Measurements from ENCODE around the gene CHST7. TPM values are rescaled to one million over a fixed set of nuclear protein-coding genes. Genes with fewer than 3 reads are reported as not detected.

The CHST7 gene
- total and polyA plus RNA-seq, 4 donors = 2.9 to 13.2 (median 5.8) TPM

- H3K4me3 ChIP-seq (ENCODE audit: low read depth in 1 of 3, low read length in 3 of 3) = no peak overlapping the region
- 81% methylated on average over 3 of the region's 3 CpGs for WGBS
- peak overlapping the region in 1 of 2 donors; percentile 12 for H3K27ac ChIP-seq (ENCODE audit: low read depth in 1 of 2, low read length in 2 of 2)
- no peaks in the 10 kb centered on the region for H3K36me3 ChIP-seq (ENCODE audit: control insufficient read depth in 4 of 4, insufficient read depth in 3 of 4, low read depth in 1 of 4, low read length in 3 of 4)
- H3K9me3 ChIP-seq (ENCODE audit: control insufficient read depth in 4 of 4, low read length in 3 of 4) = no peaks in the 10 kb centered on the region
- no peak for DNase-seq (ENCODE audit: low spot score)
- no peak for TF ChIP-seq TAF1 (conservative IDR thresholded peaks at IDR 0.05)
- TF ChIP-seq, protein P1, sequence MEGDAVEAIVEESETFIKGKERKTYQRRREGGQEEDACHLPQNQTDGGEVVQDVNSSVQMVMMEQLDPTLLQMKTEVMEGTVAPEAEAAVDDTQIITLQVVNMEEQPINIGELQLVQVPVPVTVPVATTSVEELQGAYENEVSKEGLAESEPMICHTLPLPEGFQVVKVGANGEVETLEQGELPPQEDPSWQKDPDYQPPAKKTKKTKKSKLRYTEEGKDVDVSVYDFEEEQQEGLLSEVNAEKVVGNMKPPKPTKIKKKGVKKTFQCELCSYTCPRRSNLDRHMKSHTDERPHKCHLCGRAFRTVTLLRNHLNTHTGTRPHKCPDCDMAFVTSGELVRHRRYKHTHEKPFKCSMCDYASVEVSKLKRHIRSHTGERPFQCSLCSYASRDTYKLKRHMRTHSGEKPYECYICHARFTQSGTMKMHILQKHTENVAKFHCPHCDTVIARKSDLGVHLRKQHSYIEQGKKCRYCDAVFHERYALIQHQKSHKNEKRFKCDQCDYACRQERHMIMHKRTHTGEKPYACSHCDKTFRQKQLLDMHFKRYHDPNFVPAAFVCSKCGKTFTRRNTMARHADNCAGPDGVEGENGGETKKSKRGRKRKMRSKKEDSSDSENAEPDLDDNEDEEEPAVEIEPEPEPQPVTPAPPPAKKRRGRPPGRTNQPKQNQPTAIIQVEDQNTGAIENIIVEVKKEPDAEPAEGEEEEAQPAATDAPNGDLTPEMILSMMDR (IDR thresholded peaks at IDR 0.05; ENCODE audit: low read depth, low read length, missing input control) = no peak
- no peak for TF ChIP-seq EGR1 (IDR thresholded peaks at IDR 0.05; ENCODE audit: low read depth in 2 of 2)
- H3K27me3 ChIP-seq (ENCODE audit: control insufficient read depth in 4 of 4, insufficient read depth in 4 of 4, low read length in 3 of 4) = no peaks in the 10 kb centered on the region
- no peak overlapping the region for H3K9ac ChIP-seq (ENCODE audit: low read depth in 1 of 2, low read length in 2 of 2)
- H3K4me1 ChIP-seq (ENCODE audit: control insufficient read depth in 4 of 4, insufficient read depth in 4 of 4, low read length in 3 of 4) = peaks cover 3 to 17% (median 10%) of the 10 kb centered on the region in 4 donors
Observed at GRCh38 chrX:46582325-46582724, 8.8 kb downstream of the CHST7 start.

- H3K36me3 ChIP-seq (ENCODE audit: control insufficient read depth in 4 of 4, insufficient read depth in 3 of 4, low read depth in 1 of 4, low read length in 3 of 4) = no peaks in the 10 kb centered on the region
- 27% methylated on average over 1 of the region's 1 CpG for WGBS
- H3K27ac ChIP-seq (ENCODE audit: low read depth in 1 of 2, low read length in 2 of 2) = peak overlapping the region; percentile 37 to 41
- no peak overlapping the region for H3K4me3 ChIP-seq (ENCODE audit: low read depth in 1 of 3, low read length in 3 of 3)
- DNase-seq (ENCODE audit: low spot score) = no peak
- no peaks in the 10 kb centered on the region for H3K9me3 ChIP-seq (ENCODE audit: control insufficient read depth in 4 of 4, low read length in 3 of 4)
- H3K4me1 ChIP-seq (ENCODE audit: control insufficient read depth in 4 of 4, insufficient read depth in 4 of 4, low read length in 3 of 4) = peaks cover 4 to 17% (median 11%) of the 10 kb centered on the region in 4 donors
- no peak overlapping the region for H3K9ac ChIP-seq (ENCODE audit: low read depth in 1 of 2, low read length in 2 of 2)
- TF ChIP-seq SP1 (IDR thresholded peaks at IDR 0.05) (no peak), YY1 (IDR thresholded peaks at IDR 0.05) (no peak), FOXA2 (IDR thresholded peaks at IDR 0.05) (no peak), TAF1 (conservative IDR thresholded peaks at IDR 0.05) (no peak), FOXA1 (IDR thresholded peaks at IDR 0.05) (no peak), EGR1 (IDR thresholded peaks at IDR 0.05; ENCODE audit: low read depth in 2 of 2) (no peak), RXRA (IDR thresholded peaks at IDR 0.05) (no peak), HNF4A (conservative IDR thresholded peaks at IDR 0.05) (no peak), NR2F2 (IDR thresholded peaks at IDR 0.05) (no peak), JUND (IDR thresholded peaks at IDR 0.05) (no peak), GABPA (IDR thresholded peaks at IDR 0.05 in 1 of 2, conservative IDR thresholded peaks at IDR 0.05 in 1 of 2) (no peak), RAD21 (IDR thresholded peaks at IDR 0.05) (no peak)
- TF ChIP-seq, protein P2, sequence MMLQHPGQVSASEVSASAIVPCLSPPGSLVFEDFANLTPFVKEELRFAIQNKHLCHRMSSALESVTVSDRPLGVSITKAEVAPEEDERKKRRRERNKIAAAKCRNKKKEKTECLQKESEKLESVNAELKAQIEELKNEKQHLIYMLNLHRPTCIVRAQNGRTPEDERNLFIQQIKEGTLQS (IDR thresholded peaks at IDR 0.05) = no peak
- TF ChIP-seq, protein P3, sequence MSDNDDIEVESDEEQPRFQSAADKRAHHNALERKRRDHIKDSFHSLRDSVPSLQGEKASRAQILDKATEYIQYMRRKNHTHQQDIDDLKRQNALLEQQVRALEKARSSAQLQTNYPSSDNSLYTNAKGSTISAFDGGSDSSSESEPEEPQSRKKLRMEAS (IDR thresholded peaks at IDR 0.05) = no peak
- TF ChIP-seq, protein P1 (IDR thresholded peaks at IDR 0.05; ENCODE audit: low read depth, low read length, missing input control) = no peak
- TF ChIP-seq, protein P4, sequence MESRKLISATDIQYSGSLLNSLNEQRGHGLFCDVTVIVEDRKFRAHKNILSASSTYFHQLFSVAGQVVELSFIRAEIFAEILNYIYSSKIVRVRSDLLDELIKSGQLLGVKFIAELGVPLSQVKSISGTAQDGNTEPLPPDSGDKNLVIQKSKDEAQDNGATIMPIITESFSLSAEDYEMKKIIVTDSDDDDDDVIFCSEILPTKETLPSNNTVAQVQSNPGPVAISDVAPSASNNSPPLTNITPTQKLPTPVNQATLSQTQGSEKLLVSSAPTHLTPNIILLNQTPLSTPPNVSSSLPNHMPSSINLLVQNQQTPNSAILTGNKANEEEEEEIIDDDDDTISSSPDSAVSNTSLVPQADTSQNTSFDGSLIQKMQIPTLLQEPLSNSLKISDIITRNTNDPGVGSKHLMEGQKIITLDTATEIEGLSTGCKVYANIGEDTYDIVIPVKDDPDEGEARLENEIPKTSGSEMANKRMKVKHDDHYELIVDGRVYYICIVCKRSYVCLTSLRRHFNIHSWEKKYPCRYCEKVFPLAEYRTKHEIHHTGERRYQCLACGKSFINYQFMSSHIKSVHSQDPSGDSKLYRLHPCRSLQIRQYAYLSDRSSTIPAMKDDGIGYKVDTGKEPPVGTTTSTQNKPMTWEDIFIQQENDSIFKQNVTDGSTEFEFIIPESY (IDR thresholded peaks at IDR 0.05) = no peak
- H3K27me3 ChIP-seq (ENCODE audit: control insufficient read depth in 4 of 4, insufficient read depth in 4 of 4, low read length in 3 of 4) = no peaks in the 10 kb centered on the region
Observed at GRCh38 chrX:46582966-46583365, 9.4 kb downstream of the CHST7 start.

Data from liver (tissue), 9 donors.